HEK293 (cell line): ENCODE results near the gene RAB7A.

Experiments used
- PRDM10 ChIP-seq: fragments of 450-650 bp; formaldehyde crosslinking; IDR thresholded peaks from 2 replicates; pipeline ENCODE4 v1.5.1; 2016; ENCODE audit warnings: missing biosample characterization, missing genetic modification characterization
- REST ChIP-seq: fragments of 450-650 bp; formaldehyde crosslinking; IDR thresholded peaks from 2 replicates; pipeline ENCODE4 v1.5.1; 2016; ENCODE audit warnings: missing biosample characterization, missing genetic modification characterization
- ZNF174 ChIP-seq: fragments of 450-650 bp; formaldehyde crosslinking; IDR thresholded peaks from 2 replicates; pipeline ENCODE4 v1.5.0; 2017; ENCODE audit warnings: missing biosample characterization, mild to moderate bottlenecking, missing genetic modification characterization
- ZNF274 ChIP-seq, 2 experiments: fragments of 200-500 bp in 1 of 2; fragments of 450-650 bp in 1 of 2; sonication (Bioruptor generic) in 1 of 2; formaldehyde crosslinking in 1 of 2; IDR thresholded peaks; 2 replicates each; pipeline versions ENCODE4 v1.5.1 to v1.6.1; 2014 to 2016; ENCODE audit warnings: borderline replicate concordance in 1 of 2, inconsistent platforms in 1 of 2, low read length in 1 of 2, missing biosample characterization in 1 of 2, missing genetic modification characterization in 1 of 2
- ZNF777 ChIP-seq: fragments of 450-650 bp; formaldehyde crosslinking; IDR thresholded peaks from 2 replicates; pipeline ENCODE4 v1.5.1; 2017; ENCODE audit warnings: missing biosample characterization, missing genetic modification characterization, borderline replicate concordance
- TF ChIP-seq, protein P1 (sequence below): fragments of 450-650 bp; formaldehyde crosslinking; IDR thresholded peaks from 2 replicates; pipeline ENCODE4 v1.5.1; 2016; ENCODE audit warnings: missing biosample characterization, missing genetic modification characterization
- TF ChIP-seq, protein P2 (sequence below): fragments of 450-650 bp; formaldehyde crosslinking; IDR thresholded peaks from 2 replicates; pipeline ENCODE4 v1.5.1; 2016; ENCODE audit warnings: missing biosample characterization, missing genetic modification characterization, low read depth

- TF ChIP-seq, protein P1, sequence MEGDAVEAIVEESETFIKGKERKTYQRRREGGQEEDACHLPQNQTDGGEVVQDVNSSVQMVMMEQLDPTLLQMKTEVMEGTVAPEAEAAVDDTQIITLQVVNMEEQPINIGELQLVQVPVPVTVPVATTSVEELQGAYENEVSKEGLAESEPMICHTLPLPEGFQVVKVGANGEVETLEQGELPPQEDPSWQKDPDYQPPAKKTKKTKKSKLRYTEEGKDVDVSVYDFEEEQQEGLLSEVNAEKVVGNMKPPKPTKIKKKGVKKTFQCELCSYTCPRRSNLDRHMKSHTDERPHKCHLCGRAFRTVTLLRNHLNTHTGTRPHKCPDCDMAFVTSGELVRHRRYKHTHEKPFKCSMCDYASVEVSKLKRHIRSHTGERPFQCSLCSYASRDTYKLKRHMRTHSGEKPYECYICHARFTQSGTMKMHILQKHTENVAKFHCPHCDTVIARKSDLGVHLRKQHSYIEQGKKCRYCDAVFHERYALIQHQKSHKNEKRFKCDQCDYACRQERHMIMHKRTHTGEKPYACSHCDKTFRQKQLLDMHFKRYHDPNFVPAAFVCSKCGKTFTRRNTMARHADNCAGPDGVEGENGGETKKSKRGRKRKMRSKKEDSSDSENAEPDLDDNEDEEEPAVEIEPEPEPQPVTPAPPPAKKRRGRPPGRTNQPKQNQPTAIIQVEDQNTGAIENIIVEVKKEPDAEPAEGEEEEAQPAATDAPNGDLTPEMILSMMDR (tag by site-specific recombination), result no peak
- no peak for TF ChIP-seq PRDM10 (tag by site-specific recombination)
- no peak for TF ChIP-seq REST (tag by site-specific recombination)
- TF ChIP-seq ZNF777 (tag by site-specific recombination), result no peak
- no peak for TF ChIP-seq ZNF274 (IDR thresholded peaks at IDR 0.05; ENCODE audit: low read length)
- no peak for TF ChIP-seq ZNF274 (tag by site-specific recombination; IDR thresholded peaks at IDR 0.05; ENCODE audit: borderline replicate concordance)
- TF ChIP-seq, protein P2, sequence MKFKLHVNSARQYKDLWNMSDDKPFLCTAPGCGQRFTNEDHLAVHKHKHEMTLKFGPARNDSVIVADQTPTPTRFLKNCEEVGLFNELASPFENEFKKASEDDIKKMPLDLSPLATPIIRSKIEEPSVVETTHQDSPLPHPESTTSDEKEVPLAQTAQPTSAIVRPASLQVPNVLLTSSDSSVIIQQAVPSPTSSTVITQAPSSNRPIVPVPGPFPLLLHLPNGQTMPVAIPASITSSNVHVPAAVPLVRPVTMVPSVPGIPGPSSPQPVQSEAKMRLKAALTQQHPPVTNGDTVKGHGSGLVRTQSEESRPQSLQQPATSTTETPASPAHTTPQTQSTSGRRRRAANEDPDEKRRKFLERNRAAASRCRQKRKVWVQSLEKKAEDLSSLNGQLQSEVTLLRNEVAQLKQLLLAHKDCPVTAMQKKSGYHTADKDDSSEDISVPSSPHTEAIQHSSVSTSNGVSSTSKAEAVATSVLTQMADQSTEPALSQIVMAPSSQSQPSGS (tag by site-specific recombination), result no peak
- no peak for TF ChIP-seq ZNF174 (tag by site-specific recombination)
Observed at GRCh38 chr3:128726023-128727016, at the start of gene RAB7A.
